Measurements from ENCODE around the gene PRRX2.

Gene PRRX2

DNA sequence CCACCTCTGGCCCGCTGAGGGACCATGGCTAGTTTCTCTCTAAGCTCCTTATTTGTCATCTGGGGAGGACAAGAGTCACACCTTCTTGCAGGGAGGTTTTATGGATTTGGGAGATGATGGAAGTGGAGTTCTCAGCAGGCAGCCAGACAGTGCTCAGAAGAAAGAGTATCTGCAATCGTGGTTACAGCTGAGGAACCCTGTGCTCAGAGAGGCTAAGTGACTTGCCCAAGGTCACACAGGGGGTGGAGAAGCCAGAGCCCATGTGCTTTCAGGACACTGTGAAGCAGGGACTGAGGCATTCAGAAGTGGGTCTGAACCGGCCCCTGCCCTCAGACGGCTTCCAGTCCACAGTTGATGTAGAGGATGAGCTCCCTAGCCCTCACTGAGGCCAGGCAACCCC, 10.8 kb downstream of the PRRX2 start:
- H3K4me3 ChIP-seq (ENCODE audit: low read depth, low read length) = no peak overlapping the region
- TF ChIP-seq, protein P1, sequence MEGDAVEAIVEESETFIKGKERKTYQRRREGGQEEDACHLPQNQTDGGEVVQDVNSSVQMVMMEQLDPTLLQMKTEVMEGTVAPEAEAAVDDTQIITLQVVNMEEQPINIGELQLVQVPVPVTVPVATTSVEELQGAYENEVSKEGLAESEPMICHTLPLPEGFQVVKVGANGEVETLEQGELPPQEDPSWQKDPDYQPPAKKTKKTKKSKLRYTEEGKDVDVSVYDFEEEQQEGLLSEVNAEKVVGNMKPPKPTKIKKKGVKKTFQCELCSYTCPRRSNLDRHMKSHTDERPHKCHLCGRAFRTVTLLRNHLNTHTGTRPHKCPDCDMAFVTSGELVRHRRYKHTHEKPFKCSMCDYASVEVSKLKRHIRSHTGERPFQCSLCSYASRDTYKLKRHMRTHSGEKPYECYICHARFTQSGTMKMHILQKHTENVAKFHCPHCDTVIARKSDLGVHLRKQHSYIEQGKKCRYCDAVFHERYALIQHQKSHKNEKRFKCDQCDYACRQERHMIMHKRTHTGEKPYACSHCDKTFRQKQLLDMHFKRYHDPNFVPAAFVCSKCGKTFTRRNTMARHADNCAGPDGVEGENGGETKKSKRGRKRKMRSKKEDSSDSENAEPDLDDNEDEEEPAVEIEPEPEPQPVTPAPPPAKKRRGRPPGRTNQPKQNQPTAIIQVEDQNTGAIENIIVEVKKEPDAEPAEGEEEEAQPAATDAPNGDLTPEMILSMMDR (IDR thresholded peaks at IDR 0.05; ENCODE audit: low read depth, low read length, missing control alignments) = no peak
- in situ Hi-C loops (cut with HindIII; ENCODE audit: low sequenced_read_pairs) = loop anchor here (5.0 to 10.0 kb wide), 2 partner anchors 44 to 49 kb away; no protein-coding TSS in a partner anchor
- no peak for DNase-seq (ENCODE audit: low read depth)

DNA sequence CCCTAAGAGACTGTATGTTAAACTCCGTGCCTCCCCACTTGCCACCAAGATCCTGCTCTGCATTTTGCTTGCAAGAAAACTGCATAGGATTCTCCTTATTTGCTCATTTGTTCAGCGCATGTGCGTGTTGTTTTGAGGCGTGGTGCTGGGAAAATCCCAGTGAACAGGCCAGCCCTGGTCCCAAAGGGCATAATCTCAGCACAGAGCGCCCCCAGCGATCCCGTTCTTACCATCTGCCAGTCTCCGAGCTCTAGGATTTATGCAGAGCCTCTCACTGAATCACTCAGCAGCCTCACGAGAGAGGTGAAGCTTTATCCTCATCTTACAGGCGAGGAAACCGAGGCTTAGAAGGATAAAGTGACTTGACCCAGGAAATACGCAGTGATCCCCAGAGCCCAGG, 11.5 kb downstream of the PRRX2 start:
- TF ChIP-seq, protein P1 (IDR thresholded peaks at IDR 0.05; ENCODE audit: low read depth, low read length, missing control alignments) = no peak
- in situ Hi-C loops (cut with HindIII; ENCODE audit: low sequenced_read_pairs) = loop anchor here (5.0 to 10.0 kb wide), 2 partner anchors 45 to 48 kb away; no protein-coding TSS in a partner anchor
- H3K4me3 ChIP-seq (ENCODE audit: low read depth, low read length) = no peak overlapping the region
- no peak for DNase-seq (ENCODE audit: low read depth)

DNA sequence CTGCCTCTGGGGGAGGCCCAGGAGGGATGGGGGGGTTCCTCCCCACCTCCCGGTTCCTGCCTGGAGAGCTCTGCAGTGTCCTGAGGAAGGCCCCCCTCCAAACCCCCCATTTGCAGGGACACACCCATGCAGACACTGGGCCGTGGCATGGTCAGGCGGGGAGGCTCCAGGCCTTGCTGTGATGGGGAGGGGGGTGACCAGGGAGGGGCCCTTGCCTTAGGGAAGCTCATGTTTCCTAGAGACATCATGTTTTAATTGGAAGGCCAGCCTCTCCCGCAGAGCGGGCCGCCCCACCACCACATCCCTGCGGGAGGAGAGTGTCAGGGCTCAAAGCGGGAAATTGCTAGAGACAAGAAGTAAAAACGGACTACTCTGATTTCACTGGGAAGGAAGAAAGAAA, 12.0 kb downstream of the PRRX2 start:
- DNase-seq (ENCODE audit: low read depth) = no peak
- in situ Hi-C loops (cut with HindIII; ENCODE audit: low sequenced_read_pairs) = loop anchor here (5.0 to 10.0 kb wide), 2 partner anchors 45 to 47 kb away; no protein-coding TSS in a partner anchor
- TF ChIP-seq, protein P1 (IDR thresholded peaks at IDR 0.05; ENCODE audit: low read depth, low read length, missing control alignments) = no peak
- H3K4me3 ChIP-seq (ENCODE audit: low read depth, low read length) = no peak overlapping the region

- TF ChIP-seq, protein P1 (IDR thresholded peaks at IDR 0.05; ENCODE audit: low read depth, low read length, missing control alignments) = no peak
- no peak for DNase-seq (ENCODE audit: low read depth)
- in situ Hi-C loops (cut with HindIII; ENCODE audit: low sequenced_read_pairs) = loop anchor here (5.0 to 10.0 kb wide), 2 partner anchors 46 to 47 kb away; no protein-coding TSS in a partner anchor
- no peak overlapping the region for H3K4me3 ChIP-seq (ENCODE audit: low read depth, low read length)
These were observed 13.4 kb downstream of the PRRX2 start for GRCh38 chr9:129678844-129679243.

- H3K4me3 ChIP-seq (ENCODE audit: low read depth, low read length) = no peak overlapping the region
- TF ChIP-seq, protein P1 (IDR thresholded peaks at IDR 0.05; ENCODE audit: low read depth, low read length, missing control alignments) = no peak
- in situ Hi-C loops (cut with HindIII; ENCODE audit: low sequenced_read_pairs) = loop anchor here (5.0 to 10.0 kb wide), 2 partner anchors 45 to 47 kb away; no protein-coding TSS in a partner anchor
- DNase-seq (ENCODE audit: low read depth) = no peak
These were observed 14.1 kb downstream of the PRRX2 start for GRCh38 chr9:129679537-129679936.

- DNase-seq (ENCODE audit: low read depth) = no peak
- in situ Hi-C loops (cut with HindIII; ENCODE audit: low sequenced_read_pairs) = no loop called here
- TF ChIP-seq, protein P1 (IDR thresholded peaks at IDR 0.05; ENCODE audit: low read depth, low read length, missing control alignments) = no peak
- H3K4me3 ChIP-seq (ENCODE audit: low read depth, low read length) = no peak overlapping the region
These were observed 16.5 kb downstream of the PRRX2 start for GRCh38 chr9:129681924-129682323.
